HepG2 (cell line): Measurements from ENCODE around the gene EFNA3. TPM values are rescaled to one million over a fixed set of nuclear protein-coding genes. Genes with fewer than 3 reads are reported as not detected.

Experiments used
- ATAD3A ChIP-seq: sonication (generic); formaldehyde crosslinking; IDR thresholded peaks from 2 replicates; pipeline ENCODE4 v1.4.0; 2020; ENCODE audit warnings: missing genetic modification reagents
- CHD2 ChIP-seq: IDR thresholded peaks from 2 replicates; pipeline ENCODE4 v1.6.1; 2011; ENCODE audit warnings: low read depth, low read length, improper control_type of control experiment
- CSRNP2 ChIP-seq: sonication (generic); formaldehyde crosslinking; conservative IDR thresholded peaks from 2 replicates; pipeline ENCODE4 v1.8.0; 2022; ENCODE audit warnings: low read depth, missing genetic modification reagents
- FOXA3 ChIP-seq: IDR thresholded peaks from 2 replicates; pipeline ENCODE4 v1.6.1; 2016; ENCODE audit warnings: missing genetic modification reagents, missing compliant biosample characterization
- TFE3 ChIP-seq: IDR thresholded peaks from 2 replicates; pipeline ENCODE4 v1.6.1; 2016
- ZBTB7B ChIP-seq: sonication (generic); formaldehyde crosslinking; IDR thresholded peaks from 2 replicates; pipeline ENCODE4 v1.4.0; 2020; ENCODE audit warnings: missing genetic modification reagents
- ZMYM4 ChIP-seq: sonication (generic); formaldehyde crosslinking; IDR thresholded peaks from 2 replicates; pipeline ENCODE4 v1.8.1; 2023; ENCODE audit warnings: mild to moderate bottlenecking, missing genetic modification reagents
- ZNF407 ChIP-seq: sonication (generic); formaldehyde crosslinking; IDR thresholded peaks from one replicate; pipeline ENCODE4 v1.5.1; 2020; ENCODE audit warnings: mild to moderate bottlenecking, missing genetic modification reagents; ENCODE audit errors: not compliant biosample characterization
- ZNF576 ChIP-seq: sonication (generic); formaldehyde crosslinking; IDR thresholded peaks from 2 replicates; pipeline ENCODE4 v1.4.0; 2020; ENCODE audit warnings: mild to moderate bottlenecking, missing genetic modification reagents
- ZNF724P ChIP-seq: sonication (generic); formaldehyde crosslinking; IDR thresholded peaks from 2 replicates; pipeline ENCODE4 v1.8.0; 2022; ENCODE audit warnings: missing genetic modification reagents, borderline replicate concordance
- ZNF766 ChIP-seq: sonication (generic); formaldehyde crosslinking; IDR thresholded peaks from 2 replicates; pipeline ENCODE4 v1.5.0; 2020; ENCODE audit warnings: missing genetic modification reagents, borderline replicate concordance
- ZNF792 ChIP-seq: IDR thresholded peaks from 2 replicates; pipeline ENCODE4 v1.6.1; 2016
- ZXDC ChIP-seq: sonication (generic); formaldehyde crosslinking; IDR thresholded peaks from 2 replicates; pipeline ENCODE4 v1.5.0; 2020; ENCODE audit warnings: mild to moderate bottlenecking, missing genetic modification reagents
- polyA plus RNA-seq, 8 experiments: library from polyadenylated mRNA; depleted of rRNA in 3 of 8; stranded (reverse) in 7 of 8; unstranded in 1 of 8; fragments of >200 nt; fragmentation: Illumina TruSeq in 4 of 8; extraction: Trizol in 4 of 8; gene quantifications; 2 replicates each; pipeline versions ENCODE4 v1.2.1 to v1.2.3, GENCODE V29; 2011 to 2016; ENCODE audit warnings: low read depth in 4 of 8, missing spikeins in 1 of 8, mixed read lengths in 1 of 8; ENCODE audit not compliant: insufficient read depth in 1 of 8
- total RNA-seq, 5 experiments: library from RNA; depleted of rRNA; stranded (reverse); fragments of >200 nt; fragmentation: Illumina TruSeq; extraction: Trizol; gene quantifications; 2 replicates each; pipeline ENCODE4 v1.2.3, GENCODE V29; 2016; ENCODE audit warnings: low read depth in 1 of 5

EFNA3 gene
- total and polyA plus RNA-seq, 2 of the 13 experiments (the other 11 are each of a cell fraction or from before 2014, with no cell fraction given) = 1.0 to 5.7 TPM

- no peak for TF ChIP-seq ZNF407 (CRISPR knock-in tag)
- no peak for TF ChIP-seq ZMYM4 (CRISPR knock-in tag)
- no peak for TF ChIP-seq ZBTB7B
- TF ChIP-seq TFE3 (CRISPR knock-in tag) = no peak
- TF ChIP-seq CHD2 = no peak
- TF ChIP-seq ATAD3A (CRISPR knock-in tag) = no peak
- TF ChIP-seq ZNF766 (CRISPR knock-in tag) = peak; percentile 61; the same call in 1 of the 2 replicates
- TF ChIP-seq ZXDC = peak; percentile 6; the same call in 1 of the 2 replicates
- no peak; the same call in 1 of the 2 replicates for TF ChIP-seq ZNF792 (CRISPR knock-in tag)
- TF ChIP-seq ZNF576 (CRISPR knock-in tag) = no peak
- TF ChIP-seq CSRNP2 = no peak
- TF ChIP-seq ZNF724P (CRISPR knock-in tag) = no peak
- 0 out of 2 replicates have a peak, but pooled peaks have one; percentile 34 for TF ChIP-seq FOXA3 (CRISPR knock-in tag)
Observed at GRCh38 chr1:155134880-155135414, 56.3 kb downstream of the EFNA3 start (continued).
